MCF 10A (cell line): ENCODE measurements around the gene LRP1. TPM values are rescaled to one million over a fixed set of nuclear protein-coding genes. Genes with fewer than 3 reads are reported as not detected.

Experiments used
- BruUV-seq: library from RNA; stranded (reverse); fragments of 400-500 nt; replicated peaks from 2 replicates; lab custom pipeline; 2021; lab: Mats Ljungman, UMichigan
- CTCF ChIA-PET: fragments of 300-600 bp; sonication (Branson Sonifier 250); formaldehyde crosslinking; extraction: SDS; loops from one replicate; lab custom pipeline; 2021; ENCODE audit warnings: antibody characterized with exemption, inconsistent platforms; lab: Yijun Ruan, JAX
- POLR2A ChIA-PET: fragments of 300-600, 350-650 bp; sonication (Branson Sonifier 250); formaldehyde crosslinking; extraction: SDS; loops from one replicate; lab custom pipeline; 2020; ENCODE audit warnings: antibody characterized with exemption, inconsistent platforms; lab: Yijun Ruan, JAX
- DNase-seq: peaks from one replicate; pipeline ENCODE4 v3.0.0-alpha.2; 2018; ENCODE audit not compliant: unreplicated experiment
- H3K27ac Mint-ChIP-seq: one replicate; pipeline ENCODE4 v1.8.0; 2022; ENCODE audit warnings: mild to moderate bottlenecking, low read depth, mixed read lengths; ENCODE audit not compliant: unreplicated experiment
- H3K27me3 Mint-ChIP-seq: one replicate; pipeline ENCODE4 v1.8.0; 2022; ENCODE audit warnings: mixed read lengths; ENCODE audit not compliant: insufficient read depth, unreplicated experiment
- H3K36me3 Mint-ChIP-seq: one replicate; pipeline ENCODE4 v1.8.0; 2022; ENCODE audit warnings: mild to moderate bottlenecking, moderate library complexity, mixed read lengths; ENCODE audit not compliant: insufficient read depth, unreplicated experiment
- H3K4me1 Mint-ChIP-seq: one replicate; pipeline ENCODE4 v1.8.0; 2022; ENCODE audit warnings: mixed read lengths; ENCODE audit not compliant: insufficient read depth, unreplicated experiment
- H3K4me3 Mint-ChIP-seq: one replicate; pipeline ENCODE4 v1.8.0; 2022; ENCODE audit warnings: mild to moderate bottlenecking, moderate library complexity, mixed read lengths; ENCODE audit not compliant: unreplicated experiment
- H3K9me3 Mint-ChIP-seq: one replicate; pipeline ENCODE4 v1.8.0; 2022; ENCODE audit warnings: mixed read lengths; ENCODE audit not compliant: unreplicated experiment
- intact Hi-C: fragments of 100-400 bp; cut with micrococcal nuclease; formaldehyde crosslinking; loops from 2 replicates; pipeline ENCODE4 v1.14.1; 2022
- total RNA-seq: library from RNA; stranded (reverse); gene quantifications from 2 replicates; pipeline ENCODE4 v1.2.3, GENCODE V29; 2022
- TF ChIP-seq, protein P1 (sequence below): fragments of 200-600 bp; IDR thresholded peaks from one replicate; pipeline ENCODE4 v1.8.0; 2022; ENCODE audit warnings: antibody characterized with exemption, mild to moderate bottlenecking; ENCODE audit not compliant: unreplicated experiment

Gene LRP1
- total RNA-seq, 1 experiment from 2014 or later: 18.9 TPM

DNA sequence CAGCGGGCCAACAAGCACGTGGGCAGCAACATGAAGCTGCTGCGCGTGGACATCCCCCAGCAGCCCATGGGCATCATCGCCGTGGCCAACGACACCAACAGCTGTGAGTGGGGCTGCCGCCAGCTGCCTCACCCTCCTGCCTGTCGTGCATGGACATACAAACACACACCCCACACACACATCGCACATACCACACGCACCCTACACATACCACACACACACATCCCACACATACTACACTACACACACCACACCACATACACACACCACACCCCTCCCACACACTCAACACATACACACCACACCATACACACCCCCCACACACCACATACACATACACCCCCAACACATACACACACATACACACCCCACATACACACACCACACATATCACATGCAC, 63.1 kb downstream of the LRP1 start:
- Mint-ChIP-seq H3K4me3 (no peak overlapping the region), H3K27ac (no peak overlapping the region), H3K4me1 (no peaks in the 10 kb centered on the region), H3K9me3 (no peaks in the 10 kb centered on the region), H3K36me3 (peaks cover 40% of the 10 kb centered on the region), H3K27me3 (no peaks in the 10 kb centered on the region)
- BruUV-seq: no TSS peak
- TF ChIP-seq, protein P1, sequence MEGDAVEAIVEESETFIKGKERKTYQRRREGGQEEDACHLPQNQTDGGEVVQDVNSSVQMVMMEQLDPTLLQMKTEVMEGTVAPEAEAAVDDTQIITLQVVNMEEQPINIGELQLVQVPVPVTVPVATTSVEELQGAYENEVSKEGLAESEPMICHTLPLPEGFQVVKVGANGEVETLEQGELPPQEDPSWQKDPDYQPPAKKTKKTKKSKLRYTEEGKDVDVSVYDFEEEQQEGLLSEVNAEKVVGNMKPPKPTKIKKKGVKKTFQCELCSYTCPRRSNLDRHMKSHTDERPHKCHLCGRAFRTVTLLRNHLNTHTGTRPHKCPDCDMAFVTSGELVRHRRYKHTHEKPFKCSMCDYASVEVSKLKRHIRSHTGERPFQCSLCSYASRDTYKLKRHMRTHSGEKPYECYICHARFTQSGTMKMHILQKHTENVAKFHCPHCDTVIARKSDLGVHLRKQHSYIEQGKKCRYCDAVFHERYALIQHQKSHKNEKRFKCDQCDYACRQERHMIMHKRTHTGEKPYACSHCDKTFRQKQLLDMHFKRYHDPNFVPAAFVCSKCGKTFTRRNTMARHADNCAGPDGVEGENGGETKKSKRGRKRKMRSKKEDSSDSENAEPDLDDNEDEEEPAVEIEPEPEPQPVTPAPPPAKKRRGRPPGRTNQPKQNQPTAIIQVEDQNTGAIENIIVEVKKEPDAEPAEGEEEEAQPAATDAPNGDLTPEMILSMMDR: no peak
- intact Hi-C loops: no loop called here
- DNase-seq: no peak
- POLR2A ChIA-PET: interaction anchor here (0.8 kb wide), 1 partner anchor 38 kb away, joined by 3 read pairs; the partner anchor contains the start of gene SHMT2
- CTCF ChIA-PET: interaction anchor here (0.6 to 5.2 kb wide), 4 partner anchors 9 to 382 kb away, joined by 3 to 20 read pairs (median 4); no protein-coding TSS in a partner anchor

DNA sequence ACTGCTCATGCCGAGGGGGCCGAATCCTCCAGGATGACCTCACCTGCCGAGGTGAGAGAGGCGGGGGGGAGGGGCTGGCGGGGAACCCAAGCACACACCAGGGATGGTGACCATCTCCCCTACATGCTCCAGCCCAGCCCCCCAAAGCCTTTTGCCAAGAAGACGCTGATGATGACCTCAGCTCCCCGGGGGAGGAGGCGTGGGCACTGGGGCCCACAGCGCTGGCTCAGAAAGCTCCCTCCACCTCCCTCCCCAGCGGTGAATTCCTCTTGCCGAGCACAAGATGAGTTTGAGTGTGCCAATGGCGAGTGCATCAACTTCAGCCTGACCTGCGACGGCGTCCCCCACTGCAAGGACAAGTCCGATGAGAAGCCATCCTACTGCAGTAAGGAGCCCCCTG, 64.6 kb downstream of the LRP1 start:
- Mint-ChIP-seq H3K4me1 (no peaks in the 10 kb centered on the region), H3K4me3 (no peak overlapping the region), H3K27ac (no peak overlapping the region), H3K36me3 (peaks cover 29% of the 10 kb centered on the region), H3K27me3 (no peaks in the 10 kb centered on the region), H3K9me3 (no peaks in the 10 kb centered on the region)
- TF ChIP-seq, protein P1: no peak
- ChIA-PET CTCF (interaction anchor here (0.6 to 5.2 kb wide), 2 partner anchors 9 to 69 kb away, joined by 3 to 20 read pairs; no protein-coding TSS in a partner anchor), POLR2A (no interaction called here)
- no peak for DNase-seq
- no TSS peak for BruUV-seq
- intact Hi-C loops: no loop called here

DNA sequence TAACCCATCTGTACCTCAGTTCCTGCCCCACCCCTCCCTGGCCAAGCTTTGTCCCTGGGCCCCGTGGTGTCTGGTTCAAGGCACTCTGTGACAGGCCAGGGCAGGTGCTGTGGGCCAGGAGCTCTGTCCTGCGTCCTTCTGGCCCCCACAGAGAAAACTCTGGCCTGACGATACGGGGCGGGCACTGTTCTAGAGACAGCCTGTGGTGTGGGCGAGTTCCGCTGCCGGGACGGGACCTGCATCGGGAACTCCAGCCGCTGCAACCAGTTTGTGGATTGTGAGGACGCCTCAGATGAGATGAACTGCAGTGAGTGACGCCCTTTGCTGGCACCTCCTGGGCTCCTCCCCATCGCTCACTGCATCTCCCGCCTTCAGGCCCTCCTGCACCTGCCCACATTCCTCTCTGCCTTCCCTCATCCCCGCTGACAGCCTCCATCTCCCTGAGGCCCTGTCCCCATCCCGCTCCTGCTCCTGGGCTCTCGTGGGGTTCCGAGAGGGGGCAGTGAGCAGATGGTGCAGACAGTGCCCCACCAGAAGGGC, 65.5 kb downstream of the LRP1 start:
- BruUV-seq: no TSS peak
- intact Hi-C loops: no loop called here
- ChIA-PET CTCF (interaction anchor here (0.7 to 5.2 kb wide), 2 partner anchors 21 to 70 kb away, joined by 3 to 20 read pairs; no protein-coding TSS in a partner anchor), POLR2A (no interaction called here)
- Mint-ChIP-seq H3K27ac (no peak overlapping the region), H3K36me3 (peaks cover 23% of the 10 kb centered on the region), H3K4me1 (no peaks in the 10 kb centered on the region), H3K9me3 (no peaks in the 10 kb centered on the region), H3K4me3 (no peak overlapping the region), H3K27me3 (no peaks in the 10 kb centered on the region)
- DNase-seq: no peak
- TF ChIP-seq, protein P1: no peak

DNA sequence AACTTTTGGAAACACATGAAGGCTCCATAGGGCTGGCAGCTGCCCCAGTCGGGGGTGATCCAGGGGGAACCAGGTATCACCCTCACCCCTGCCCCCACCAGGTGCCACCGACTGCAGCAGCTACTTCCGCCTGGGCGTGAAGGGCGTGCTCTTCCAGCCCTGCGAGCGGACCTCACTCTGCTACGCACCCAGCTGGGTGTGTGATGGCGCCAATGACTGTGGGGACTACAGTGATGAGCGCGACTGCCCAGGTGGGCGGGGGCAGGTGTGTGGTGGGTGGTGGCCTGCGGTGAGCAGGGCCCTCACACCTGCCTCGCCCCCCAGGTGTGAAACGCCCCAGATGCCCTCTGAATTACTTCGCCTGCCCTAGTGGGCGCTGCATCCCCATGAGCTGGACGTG, 66.0 kb downstream of the LRP1 start:
- no TSS peak for BruUV-seq
- Mint-ChIP-seq H3K9me3 (no peaks in the 10 kb centered on the region), H3K27me3 (no peaks in the 10 kb centered on the region), H3K36me3 (peaks cover 23% of the 10 kb centered on the region), H3K27ac (no peak overlapping the region), H3K4me3 (no peak overlapping the region), H3K4me1 (no peaks in the 10 kb centered on the region)
- TF ChIP-seq, protein P1: no peak
- no peak for DNase-seq
- ChIA-PET POLR2A (no interaction called here), CTCF (interaction anchor here (0.7 to 5.2 kb wide), 2 partner anchors 22 to 70 kb away, joined by 3 to 20 read pairs; no protein-coding TSS in a partner anchor)
- intact Hi-C loops: no loop called here
